ENCODE results near the gene ZNF234.
"Not testable (repeated sequence)": the region's sequence is repeated elsewhere in the genome, so short reads cannot be mapped to it uniquely, and the experiment has no call there.

ZNF234 gene

GRCh38 chr19:44141191-44142058 is at the start of gene ZNF234:
Gene ZNF234 (plus strand): TSS chr19:44141554. CDS start chr19:44144633, 3,079 bp downstream.
- DNase-seq = peak; percentile 46

- DNase-seq = no peak
These were observed 49.2 kb upstream of the ZNF234 start for GRCh38 chr19:44092108-44092507.

GRCh38 chr19:44093931-44094765 is 47.2 kb upstream of the ZNF234 start, which contains the start of gene ZNF224:
Gene ZNF224 (plus strand): TSS chr19:44094361. CDS start chr19:44097874, 3,513 bp downstream.
- DNase-seq = peak; percentile 85

- no peak for DNase-seq
These were observed 33.6 kb upstream of the ZNF234 start for GRCh38 chr19:44107751-44108150.

GRCh38 chr19:44109458-44109857 is 31.9 kb upstream of the ZNF234 start:
- DNase-seq = no peak

- DNase-seq = no peak
These were observed 29.4 kb upstream of the ZNF234 start for GRCh38 chr19:44111910-44112463.

GRCh38 chr19:44112802-44113137 is 28.6 kb upstream of the ZNF234 start:
- no peak for DNase-seq

GRCh38 chr19:44113138-44113783 is 28.1 kb upstream of the ZNF234 start, which contains the start of gene ZNF225:
Gene ZNF225 (plus strand): TSS chr19:44113399. CDS start chr19:44115828, 2,429 bp downstream.
- DNase-seq = peak; percentile 93

- DNase-seq = no peak
These were observed 27.5 kb upstream of the ZNF234 start for GRCh38 chr19:44113784-44114390.

GRCh38 chr19:44121162-44121561 is 20.2 kb upstream of the ZNF234 start:
- DNase-seq = not testable (repeated sequence)

GRCh38 chr19:44131955-44132354 is 9.4 kb upstream of the ZNF234 start:
- no peak for DNase-seq

GRCh38 chr19:44142059-44142433 is 692 bp downstream of the ZNF234 start:
- no peak for DNase-seq

GRCh38 chr19:44149776-44150175 is 8.4 kb downstream of the ZNF234 start:
- no peak for DNase-seq

GRCh38 chr19:44151491-44151890 is 10.1 kb downstream of the ZNF234 start:
- no peak for DNase-seq

- no peak for DNase-seq
These were observed 15.1 kb downstream of the ZNF234 start for GRCh38 chr19:44156475-44156874.

- no peak for DNase-seq
These were observed 22.4 kb downstream of the ZNF234 start for GRCh38 chr19:44163789-44164188.

GRCh38 chr19:44164327-44164672 is 22.9 kb downstream of the ZNF234 start:
- no peak for DNase-seq

- peak; percentile 91 for DNase-seq
These were observed 23.5 kb downstream of the ZNF234 start, which contains the start of gene ZNF226 for GRCh38 chr19:44164673-44165512. Gene ZNF226 (plus strand): TSS chr19:44165100. CDS start chr19:44170081, 4,981 bp downstream.

- DNase-seq = not testable (repeated sequence)
These were observed 29.3 kb downstream of the ZNF234 start for GRCh38 chr19:44170660-44171059.

GRCh38 chr19:44176590-44176989 is 35.2 kb downstream of the ZNF234 start:
- no peak for DNase-seq

- no peak for DNase-seq
These were observed 39.6 kb downstream of the ZNF234 start for GRCh38 chr19:44180968-44181367.

Measured in NCI-H1092 (cell line).